Liver (tissue), 9 donors: Measurements from ENCODE around the gene MFGE8. TPM values are rescaled to one million over a fixed set of nuclear protein-coding genes. Genes with fewer than 3 reads are reported as not detected.

Source experiments
- DNase-seq: peaks from one replicate; pipeline ENCODE4 v3.0.0-alpha.2; 2017; ENCODE audit warnings: low spot score
- H3K27ac ChIP-seq, 2 donors: one replicate each; pipeline ENCODE4 v1.7.0; 2013; ENCODE audit warnings: inconsistent platforms in 2 of 2, low read length in 2 of 2, control low read depth in 1 of 2, low read depth in 1 of 2, mild to moderate bottlenecking in 1 of 2
- H3K27me3 ChIP-seq, 4 donors: one replicate each; pipeline versions ENCODE4 v1.6.1 to v1.7.0; 2013; ENCODE audit warnings: low read length in 3 of 4, inconsistent platforms in 1 of 4, mild to moderate bottlenecking in 1 of 4, moderate library complexity in 1 of 4; ENCODE audit not compliant: control insufficient read depth in 4 of 4, insufficient read depth in 4 of 4
- H3K36me3 ChIP-seq, 4 donors: one replicate each; pipeline versions ENCODE4 v1.6.1 to v1.7.0; 2013; ENCODE audit warnings: low read length in 3 of 4, mild to moderate bottlenecking in 3 of 4, low read depth in 1 of 4, moderate library complexity in 1 of 4; ENCODE audit not compliant: control insufficient read depth in 4 of 4, insufficient read depth in 3 of 4
- H3K4me1 ChIP-seq, 4 donors: one replicate each; pipeline versions ENCODE4 v1.6.1 to v1.7.0; 2013; ENCODE audit warnings: low read length in 3 of 4, mild to moderate bottlenecking in 3 of 4, moderate library complexity in 1 of 4; ENCODE audit not compliant: control insufficient read depth in 4 of 4, insufficient read depth in 4 of 4
- H3K4me3 ChIP-seq, 3 donors: one replicate each; pipeline versions ENCODE4 v1.6.1 to v1.7.0; 2013; ENCODE audit warnings: low read length in 3 of 3, control low read depth in 1 of 3, low read depth in 1 of 3, mild to moderate bottlenecking in 1 of 3
- H3K9ac ChIP-seq, 2 donors: one replicate each; pipeline ENCODE4 v1.7.0; 2013; ENCODE audit warnings: low read length in 2 of 2, mild to moderate bottlenecking in 2 of 2, moderate library complexity in 2 of 2, control low read depth in 1 of 2, low read depth in 1 of 2
- H3K9me3 ChIP-seq, 4 donors: one replicate each; pipeline versions ENCODE4 v1.6.1 to v1.7.0; 2013; ENCODE audit warnings: low read length in 3 of 4; ENCODE audit not compliant: control insufficient read depth in 4 of 4
- EGR1 ChIP-seq, 2 donors: IDR thresholded peaks; 2 replicates each; pipeline ENCODE4 v1.6.1; 2016 to 2018; ENCODE audit warnings: antibody characterized with exemption in 2 of 2, low read depth in 2 of 2
- FOXA1 ChIP-seq: IDR thresholded peaks from 2 replicates; pipeline ENCODE4 v1.6.1; 2016; ENCODE audit warnings: antibody characterized with exemption
- FOXA2 ChIP-seq: IDR thresholded peaks from 2 replicates; pipeline ENCODE4 v1.6.1; 2016; ENCODE audit warnings: antibody characterized with exemption
- GABPA ChIP-seq, 2 donors: IDR thresholded peaks in 1 of 2; conservative IDR thresholded peaks in 1 of 2; 2 replicates each; pipeline ENCODE4 v1.6.1; 2016; ENCODE audit warnings: antibody characterized with exemption in 2 of 2, mild to moderate bottlenecking in 1 of 2, moderate library complexity in 1 of 2
- HNF4A ChIP-seq, 2 donors: conservative IDR thresholded peaks; 2 replicates each; pipeline ENCODE4 v1.6.1; 2016; ENCODE audit warnings: antibody characterized with exemption in 2 of 2, mild to moderate bottlenecking in 2 of 2
- HNF4G ChIP-seq: IDR thresholded peaks from 2 replicates; pipeline ENCODE4 v1.6.1; 2016; ENCODE audit warnings: antibody characterized with exemption
- JUND ChIP-seq, 2 donors: IDR thresholded peaks; 2 replicates each; pipeline ENCODE4 v1.6.1; 2016; ENCODE audit warnings: antibody characterized with exemption in 2 of 2
- NR2F2 ChIP-seq: IDR thresholded peaks from 2 replicates; pipeline ENCODE4 v1.6.1; 2016; ENCODE audit warnings: antibody characterized with exemption
- RAD21 ChIP-seq, 2 donors: IDR thresholded peaks; 2 replicates each; pipeline ENCODE4 v1.6.1; 2016; ENCODE audit warnings: antibody characterized with exemption in 2 of 2, mild to moderate bottlenecking in 2 of 2
- RXRA ChIP-seq, 2 donors: IDR thresholded peaks; 2 replicates each; pipeline ENCODE4 v1.6.1; 2017 to 2018; ENCODE audit warnings: antibody characterized with exemption in 2 of 2, mild to moderate bottlenecking in 1 of 2
- SP1 ChIP-seq: IDR thresholded peaks from 2 replicates; pipeline ENCODE4 v1.6.1; 2018; ENCODE audit warnings: antibody characterized with exemption, mild to moderate bottlenecking
- TAF1 ChIP-seq: conservative IDR thresholded peaks from 2 replicates; pipeline ENCODE4 v1.6.1; 2016; ENCODE audit warnings: antibody characterized with exemption, mild to moderate bottlenecking
- YY1 ChIP-seq: IDR thresholded peaks from 2 replicates; pipeline ENCODE4 v1.6.1; 2016; ENCODE audit warnings: antibody characterized with exemption, mild to moderate bottlenecking
- WGBS: extraction: QIAGEN DNeasy Blood & Tissue Kit; methylation state at CpG from one replicate; pipeline ENCODE4 v1.1.7; 2013; 5-methylcytosine and 5-hydroxymethylcytosine counted together
- polyA plus RNA-seq, 2 donors: library from polyadenylated mRNA; stranded (reverse) in 1 of 2; unstranded in 1 of 2; fragments of 200-250 nt in 1 of 2; fragments of >200 nt in 1 of 2; fragmentation: Nextera tagmentation in 1 of 2; extraction: Ambion mirVana in 1 of 2; gene quantifications; one replicate each; pipeline versions ENCODE4 v1.2.1 to v1.2.3, GENCODE V29; 2013 to 2015
- total RNA-seq, 2 donors: library from RNA; depleted of rRNA; stranded (reverse); fragments of >200 nt; gene quantifications; one replicate each; pipeline ENCODE4 v1.2.3, GENCODE V29; 2014
- TF ChIP-seq, protein P1 (sequence below): IDR thresholded peaks from 2 replicates; pipeline ENCODE4 v1.6.1; 2016; ENCODE audit warnings: antibody characterized with exemption
- TF ChIP-seq, protein P2 (sequence below): IDR thresholded peaks from 2 replicates; pipeline ENCODE4 v1.6.1; 2016; ENCODE audit warnings: antibody characterized with exemption
- TF ChIP-seq, protein P3 (sequence below): IDR thresholded peaks from 2 replicates; pipeline ENCODE4 v1.6.1; 2016; ENCODE audit warnings: antibody characterized with exemption
- TF ChIP-seq, protein P4 (sequence below): fragments of 150-350 bp; IDR thresholded peaks from 2 replicates; pipeline ENCODE4 v1.5.1; 2017; ENCODE audit warnings: improper control_type of control experiment, low read depth, low read length; ENCODE audit not compliant: missing input control
- TF ChIP-seq, protein P5 (sequence below): IDR thresholded peaks from 2 replicates; pipeline ENCODE4 v1.6.1; 2016; ENCODE audit warnings: antibody characterized with exemption, mild to moderate bottlenecking
- donor health status: healthy.
- donor health status: healthy.
- donor health status: healthy.
- donor health status: healthy.
- donor health status: healthy.

The MFGE8 gene
- total and polyA plus RNA-seq, 4 donors = 6.6 to 14.8 (median 12.8) TPM

DNA sequence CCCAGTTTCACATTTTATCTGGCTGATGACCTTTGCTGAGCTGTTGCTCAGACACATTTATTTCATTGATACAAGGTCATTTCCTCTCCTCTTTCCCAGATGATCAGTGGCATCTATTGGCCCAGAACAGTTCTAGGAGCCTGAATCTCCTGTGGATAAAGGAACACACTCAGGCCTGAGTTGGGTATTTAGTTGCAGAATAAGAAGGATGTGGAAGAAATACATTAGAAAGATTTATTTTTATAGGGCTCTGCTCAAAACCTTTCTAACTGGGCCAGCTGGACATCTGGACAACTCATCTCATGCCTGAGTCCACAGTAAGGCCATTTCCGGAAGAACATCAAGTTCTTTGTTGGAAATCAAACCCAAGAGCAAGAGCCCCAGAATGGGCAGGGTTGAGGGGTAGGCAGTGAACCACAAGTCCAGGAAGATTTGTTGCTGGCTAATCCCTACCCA lies 19.7 kb upstream of the MFGE8 start (continued):
- no peak for TF ChIP-seq SP1
- TF ChIP-seq, protein P1, sequence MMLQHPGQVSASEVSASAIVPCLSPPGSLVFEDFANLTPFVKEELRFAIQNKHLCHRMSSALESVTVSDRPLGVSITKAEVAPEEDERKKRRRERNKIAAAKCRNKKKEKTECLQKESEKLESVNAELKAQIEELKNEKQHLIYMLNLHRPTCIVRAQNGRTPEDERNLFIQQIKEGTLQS = no peak
- TF ChIP-seq, protein P2, sequence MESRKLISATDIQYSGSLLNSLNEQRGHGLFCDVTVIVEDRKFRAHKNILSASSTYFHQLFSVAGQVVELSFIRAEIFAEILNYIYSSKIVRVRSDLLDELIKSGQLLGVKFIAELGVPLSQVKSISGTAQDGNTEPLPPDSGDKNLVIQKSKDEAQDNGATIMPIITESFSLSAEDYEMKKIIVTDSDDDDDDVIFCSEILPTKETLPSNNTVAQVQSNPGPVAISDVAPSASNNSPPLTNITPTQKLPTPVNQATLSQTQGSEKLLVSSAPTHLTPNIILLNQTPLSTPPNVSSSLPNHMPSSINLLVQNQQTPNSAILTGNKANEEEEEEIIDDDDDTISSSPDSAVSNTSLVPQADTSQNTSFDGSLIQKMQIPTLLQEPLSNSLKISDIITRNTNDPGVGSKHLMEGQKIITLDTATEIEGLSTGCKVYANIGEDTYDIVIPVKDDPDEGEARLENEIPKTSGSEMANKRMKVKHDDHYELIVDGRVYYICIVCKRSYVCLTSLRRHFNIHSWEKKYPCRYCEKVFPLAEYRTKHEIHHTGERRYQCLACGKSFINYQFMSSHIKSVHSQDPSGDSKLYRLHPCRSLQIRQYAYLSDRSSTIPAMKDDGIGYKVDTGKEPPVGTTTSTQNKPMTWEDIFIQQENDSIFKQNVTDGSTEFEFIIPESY = no peak
- no peak for TF ChIP-seq JUND (IDR thresholded peaks at IDR 0.05)
- TF ChIP-seq RAD21 (IDR thresholded peaks at IDR 0.05) = no peak
- no peak for TF ChIP-seq FOXA1

DNA sequence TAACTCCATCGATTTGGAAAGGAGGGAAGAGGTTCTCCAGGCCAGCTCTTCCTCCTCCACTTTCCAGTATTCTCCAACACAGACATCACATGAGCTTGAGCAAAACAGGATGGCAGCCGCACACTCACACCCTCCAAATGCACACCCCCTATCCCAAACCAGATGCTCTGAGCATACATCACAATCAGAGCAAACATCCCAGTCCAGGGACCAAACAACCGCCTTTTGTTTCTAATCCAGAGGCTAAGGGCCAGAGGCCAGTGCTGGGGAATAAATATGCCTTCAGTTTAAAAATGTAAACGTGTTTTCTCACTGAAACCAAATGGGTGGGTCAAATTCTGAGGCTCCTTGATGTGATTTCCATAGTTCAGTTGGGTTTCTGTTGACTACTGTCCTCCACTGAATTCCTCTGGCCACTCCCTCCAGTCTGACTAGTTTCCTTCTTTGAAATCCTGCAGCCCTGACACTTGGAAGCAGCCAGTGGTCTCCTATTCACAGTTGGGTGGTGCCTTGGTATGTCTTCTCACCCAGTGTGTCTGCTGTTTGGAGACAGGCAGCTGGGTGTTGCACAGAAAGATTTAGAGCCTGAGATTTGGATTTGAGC lies 19.2 kb upstream of the MFGE8 start:
- no peaks in the 10 kb centered on the region for H3K9me3 ChIP-seq
- no peaks in the 10 kb centered on the region for H3K36me3 ChIP-seq
- no peak for DNase-seq
- WGBS = 56% methylated on average over 4 of the region's 4 CpGs
- H3K27me3 ChIP-seq = peaks cover 0 to 2% (median 0%) of the 10 kb centered on the region in 4 donors
- TF ChIP-seq YY1 (no peak), GABPA (IDR thresholded peaks at IDR 0.05 in 1 of 2, conservative IDR thresholded peaks at IDR 0.05 in 1 of 2) (no peak), SP1 (no peak), HNF4A (conservative IDR thresholded peaks at IDR 0.05) (no peak), TAF1 (no peak), HNF4G (no peak), NR2F2 (no peak), RAD21 (IDR thresholded peaks at IDR 0.05) (no peak), EGR1 (IDR thresholded peaks at IDR 0.05; ENCODE audit: low read depth in 2 of 2) (no peak), FOXA2 (no peak), FOXA1 (no peak), RXRA (IDR thresholded peaks at IDR 0.05) (no peak), JUND (IDR thresholded peaks at IDR 0.05) (no peak)
- TF ChIP-seq, protein P2 = no peak
- TF ChIP-seq, protein P3, sequence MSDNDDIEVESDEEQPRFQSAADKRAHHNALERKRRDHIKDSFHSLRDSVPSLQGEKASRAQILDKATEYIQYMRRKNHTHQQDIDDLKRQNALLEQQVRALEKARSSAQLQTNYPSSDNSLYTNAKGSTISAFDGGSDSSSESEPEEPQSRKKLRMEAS = no peak
- TF ChIP-seq, protein P1 = no peak
- TF ChIP-seq, protein P4, sequence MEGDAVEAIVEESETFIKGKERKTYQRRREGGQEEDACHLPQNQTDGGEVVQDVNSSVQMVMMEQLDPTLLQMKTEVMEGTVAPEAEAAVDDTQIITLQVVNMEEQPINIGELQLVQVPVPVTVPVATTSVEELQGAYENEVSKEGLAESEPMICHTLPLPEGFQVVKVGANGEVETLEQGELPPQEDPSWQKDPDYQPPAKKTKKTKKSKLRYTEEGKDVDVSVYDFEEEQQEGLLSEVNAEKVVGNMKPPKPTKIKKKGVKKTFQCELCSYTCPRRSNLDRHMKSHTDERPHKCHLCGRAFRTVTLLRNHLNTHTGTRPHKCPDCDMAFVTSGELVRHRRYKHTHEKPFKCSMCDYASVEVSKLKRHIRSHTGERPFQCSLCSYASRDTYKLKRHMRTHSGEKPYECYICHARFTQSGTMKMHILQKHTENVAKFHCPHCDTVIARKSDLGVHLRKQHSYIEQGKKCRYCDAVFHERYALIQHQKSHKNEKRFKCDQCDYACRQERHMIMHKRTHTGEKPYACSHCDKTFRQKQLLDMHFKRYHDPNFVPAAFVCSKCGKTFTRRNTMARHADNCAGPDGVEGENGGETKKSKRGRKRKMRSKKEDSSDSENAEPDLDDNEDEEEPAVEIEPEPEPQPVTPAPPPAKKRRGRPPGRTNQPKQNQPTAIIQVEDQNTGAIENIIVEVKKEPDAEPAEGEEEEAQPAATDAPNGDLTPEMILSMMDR = no peak
- TF ChIP-seq, protein P5, sequence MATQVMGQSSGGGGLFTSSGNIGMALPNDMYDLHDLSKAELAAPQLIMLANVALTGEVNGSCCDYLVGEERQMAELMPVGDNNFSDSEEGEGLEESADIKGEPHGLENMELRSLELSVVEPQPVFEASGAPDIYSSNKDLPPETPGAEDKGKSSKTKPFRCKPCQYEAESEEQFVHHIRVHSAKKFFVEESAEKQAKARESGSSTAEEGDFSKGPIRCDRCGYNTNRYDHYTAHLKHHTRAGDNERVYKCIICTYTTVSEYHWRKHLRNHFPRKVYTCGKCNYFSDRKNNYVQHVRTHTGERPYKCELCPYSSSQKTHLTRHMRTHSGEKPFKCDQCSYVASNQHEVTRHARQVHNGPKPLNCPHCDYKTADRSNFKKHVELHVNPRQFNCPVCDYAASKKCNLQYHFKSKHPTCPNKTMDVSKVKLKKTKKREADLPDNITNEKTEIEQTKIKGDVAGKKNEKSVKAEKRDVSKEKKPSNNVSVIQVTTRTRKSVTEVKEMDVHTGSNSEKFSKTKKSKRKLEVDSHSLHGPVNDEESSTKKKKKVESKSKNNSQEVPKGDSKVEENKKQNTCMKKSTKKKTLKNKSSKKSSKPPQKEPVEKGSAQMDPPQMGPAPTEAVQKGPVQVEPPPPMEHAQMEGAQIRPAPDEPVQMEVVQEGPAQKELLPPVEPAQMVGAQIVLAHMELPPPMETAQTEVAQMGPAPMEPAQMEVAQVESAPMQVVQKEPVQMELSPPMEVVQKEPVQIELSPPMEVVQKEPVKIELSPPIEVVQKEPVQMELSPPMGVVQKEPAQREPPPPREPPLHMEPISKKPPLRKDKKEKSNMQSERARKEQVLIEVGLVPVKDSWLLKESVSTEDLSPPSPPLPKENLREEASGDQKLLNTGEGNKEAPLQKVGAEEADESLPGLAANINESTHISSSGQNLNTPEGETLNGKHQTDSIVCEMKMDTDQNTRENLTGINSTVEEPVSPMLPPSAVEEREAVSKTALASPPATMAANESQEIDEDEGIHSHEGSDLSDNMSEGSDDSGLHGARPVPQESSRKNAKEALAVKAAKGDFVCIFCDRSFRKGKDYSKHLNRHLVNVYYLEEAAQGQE = no peak
- H3K4me3 ChIP-seq = no peak overlapping the region
- no peaks in the 10 kb centered on the region for H3K4me1 ChIP-seq
- no peak overlapping the region for H3K9ac ChIP-seq
- no peak overlapping the region for H3K27ac ChIP-seq
